Measurements from ENCODE around the gene RNU1-1. TPM values are rescaled to one million over a fixed set of nuclear protein-coding genes. Genes with fewer than 3 reads are reported as not detected.
A peak's percentile ranks its signal among the peaks of the same experiment; 100 is the strongest.
"Not testable (repeated sequence)": the region's sequence is repeated elsewhere in the genome, so short reads cannot be mapped to it uniquely, and the experiment has no call there.

RNU1-1 gene
- total RNA-seq, 5 donors from 2014 or later (not counting 1 experiment from before 2014, with no cell fraction given): 2,148 to 4,743 (median 3,650) TPM

- H3K4me1 Mint-ChIP-seq; CTCF ChIA-PET; H3K36me3 ChIP-seq (ENCODE audit: control insufficient read depth in 2 of 2, extremely low read depth in 1 of 2, insufficient read depth in 1 of 2, low read length in 1 of 2); H3K4me3 ChIP-seq (ENCODE audit: control insufficient read depth in 1 of 2, extremely low read depth in 1 of 2, low read length in 1 of 2); H3K9me3 ChIP-seq; H3K4me3 Mint-ChIP-seq; ATAC-seq (replicated peaks in 1 of 4); H3K27me3 ChIP-seq (replicated peaks in 1 of 2; ENCODE audit: control insufficient read depth in 2 of 2, extremely low read depth in 1 of 2, insufficient read depth in 2 of 2, low read length in 1 of 2); DNase-seq; H3K36me3 Mint-ChIP-seq; H3K27me3 Mint-ChIP-seq; POLR2A ChIA-PET; H3K27ac ChIP-seq (ENCODE audit: low read length); H3K27ac Mint-ChIP-seq; H3K4me1 ChIP-seq (ENCODE audit: control insufficient read depth in 1 of 2, extremely low read depth in 1 of 2, insufficient read depth in 2 of 2, low read length in 2 of 2); H3K9me3 Mint-ChIP-seq: not testable (repeated sequence)
- 87% methylated on average over 9 of the region's 15 CpGs for WGBS (ENCODE audit: insufficient coverage)
These were observed 7.5 kb downstream of the RNU1-1 start for GRCh38 chr1:16506364-16507136.

- H3K36me3 Mint-ChIP-seq: not testable (repeated sequence)
These were observed 8.2 kb downstream of the RNU1-1 start for GRCh38 chr1:16505870-16506269.

GRCh38 chr1:16503494-16503893 lies 10.6 kb downstream of the RNU1-1 start:
- Histone ChIP-seq H3K27ac (ENCODE audit: low read length) (no peak overlapping the region), H3K36me3 (ENCODE audit: control insufficient read depth in 2 of 2, extremely low read depth in 1 of 2, insufficient read depth in 1 of 2, low read length in 1 of 2) (no peaks in the 10 kb centered on the region), H3K4me3 (ENCODE audit: control insufficient read depth in 1 of 2, extremely low read depth in 1 of 2, low read length in 1 of 2) (no peak overlapping the region), H3K4me1 (ENCODE audit: control insufficient read depth in 1 of 2, extremely low read depth in 1 of 2, insufficient read depth in 2 of 2, low read length in 2 of 2) (peaks cover 7 to 17% of the 10 kb centered on the region in 2 experiments), H3K27me3 (replicated peaks in 1 of 2; ENCODE audit: control insufficient read depth in 2 of 2, extremely low read depth in 1 of 2, insufficient read depth in 2 of 2, low read length in 1 of 2) (peaks cover 0 to 7% of the 10 kb centered on the region in 2 experiments), H3K9me3 (no peaks in the 10 kb centered on the region)
- H3K27ac Mint-ChIP-seq: no peak overlapping the region
- WGBS (ENCODE audit: insufficient coverage): no CpG with 5 or more reads among the region's 2 CpGs
- H3K36me3 Mint-ChIP-seq: no peaks in the 10 kb centered on the region
- no peak for ATAC-seq (replicated peaks in 1 of 4)
- DNase-seq: no peak
- POLR2A ChIA-PET: no interaction called here
- peaks cover 6 to 8% (median 7%) of the 10 kb centered on the region in 3 donors for H3K4me1 Mint-ChIP-seq
- CTCF ChIA-PET: no interaction called here
- H3K9me3 Mint-ChIP-seq: no peaks in the 10 kb centered on the region
- no peaks in the 10 kb centered on the region for H3K27me3 Mint-ChIP-seq
- no peak overlapping the region for H3K4me3 Mint-ChIP-seq

More at GRCh38 chr1:16505870-16506269, 8.2 kb downstream of the RNU1-1 start:
- H3K9me3 Mint-ChIP-seq; H3K4me3 ChIP-seq (ENCODE audit: control insufficient read depth in 1 of 2, extremely low read depth in 1 of 2, low read length in 1 of 2); POLR2A ChIA-PET; H3K4me1 Mint-ChIP-seq; H3K36me3 ChIP-seq (ENCODE audit: control insufficient read depth in 2 of 2, extremely low read depth in 1 of 2, insufficient read depth in 1 of 2, low read length in 1 of 2); H3K27me3 ChIP-seq (replicated peaks in 1 of 2; ENCODE audit: control insufficient read depth in 2 of 2, extremely low read depth in 1 of 2, insufficient read depth in 2 of 2, low read length in 1 of 2); H3K4me3 Mint-ChIP-seq; ATAC-seq (replicated peaks in 1 of 4); H3K27ac ChIP-seq (ENCODE audit: low read length); CTCF ChIA-PET; H3K27ac Mint-ChIP-seq; H3K4me1 ChIP-seq (ENCODE audit: control insufficient read depth in 1 of 2, extremely low read depth in 1 of 2, insufficient read depth in 2 of 2, low read length in 2 of 2); H3K27me3 Mint-ChIP-seq; H3K9me3 ChIP-seq; DNase-seq: not testable (repeated sequence)
- 100% methylated on average over 1 of the region's 2 CpGs for WGBS (ENCODE audit: insufficient coverage)

GRCh38 chr1:16501446-16501845 lies 12.6 kb downstream of the RNU1-1 start:
- H3K4me1 ChIP-seq (ENCODE audit: control insufficient read depth in 1 of 2, extremely low read depth in 1 of 2, insufficient read depth in 2 of 2, low read length in 2 of 2): peaks cover 7 to 30% of the 10 kb centered on the region in 2 experiments
- Mint-ChIP-seq H3K4me3 (peak overlapping the region in 2 of 3 donors; percentile 21 to 54), H3K4me1 (peaks cover 14 to 20% (median 20%) of the 10 kb centered on the region in 3 donors)
- H3K27ac Mint-ChIP-seq; H3K36me3 Mint-ChIP-seq; ATAC-seq (replicated peaks in 1 of 4); H3K9me3 Mint-ChIP-seq; CTCF ChIA-PET; DNase-seq; H3K9me3 ChIP-seq; H3K27me3 Mint-ChIP-seq; H3K36me3 ChIP-seq (ENCODE audit: control insufficient read depth in 2 of 2, extremely low read depth in 1 of 2, insufficient read depth in 1 of 2, low read length in 1 of 2); H3K27ac ChIP-seq (ENCODE audit: low read length); H3K4me3 ChIP-seq (ENCODE audit: control insufficient read depth in 1 of 2, extremely low read depth in 1 of 2, low read length in 1 of 2); H3K27me3 ChIP-seq (replicated peaks in 1 of 2; ENCODE audit: control insufficient read depth in 2 of 2, extremely low read depth in 1 of 2, insufficient read depth in 2 of 2, low read length in 1 of 2); POLR2A ChIA-PET: not testable (repeated sequence)
- WGBS (ENCODE audit: insufficient coverage): 78% methylated on average over 5 of the region's 8 CpGs

GRCh38 chr1:16500975-16501374 lies 13.1 kb downstream of the RNU1-1 start:
- ATAC-seq (replicated peaks in 1 of 4); H3K27ac Mint-ChIP-seq; H3K27me3 ChIP-seq (replicated peaks in 1 of 2; ENCODE audit: control insufficient read depth in 2 of 2, extremely low read depth in 1 of 2, insufficient read depth in 2 of 2, low read length in 1 of 2); H3K27ac ChIP-seq (ENCODE audit: low read length); H3K27me3 Mint-ChIP-seq; H3K9me3 ChIP-seq; H3K36me3 Mint-ChIP-seq; H3K9me3 Mint-ChIP-seq; H3K4me3 ChIP-seq (ENCODE audit: control insufficient read depth in 1 of 2, extremely low read depth in 1 of 2, low read length in 1 of 2); CTCF ChIA-PET; DNase-seq; POLR2A ChIA-PET; H3K36me3 ChIP-seq (ENCODE audit: control insufficient read depth in 2 of 2, extremely low read depth in 1 of 2, insufficient read depth in 1 of 2, low read length in 1 of 2): not testable (repeated sequence)
- peaks cover 7 to 30% of the 10 kb centered on the region in 2 experiments for H3K4me1 ChIP-seq (ENCODE audit: control insufficient read depth in 1 of 2, extremely low read depth in 1 of 2, insufficient read depth in 2 of 2, low read length in 2 of 2)
- Mint-ChIP-seq H3K4me1 (peaks cover 14 to 20% (median 20%) of the 10 kb centered on the region in 3 donors), H3K4me3 (peak overlapping the region in 2 of 3 donors; percentile 21 to 54)
- WGBS (ENCODE audit: insufficient coverage): no CpG with 5 or more reads among the region's 5 CpGs

- H3K9me3 Mint-ChIP-seq; DNase-seq; H3K4me3 ChIP-seq (ENCODE audit: control insufficient read depth in 1 of 2, extremely low read depth in 1 of 2, low read length in 1 of 2); H3K27me3 ChIP-seq (replicated peaks in 1 of 2; ENCODE audit: control insufficient read depth in 2 of 2, extremely low read depth in 1 of 2, insufficient read depth in 2 of 2, low read length in 1 of 2); H3K9me3 ChIP-seq; POLR2A ChIA-PET; H3K27ac ChIP-seq (ENCODE audit: low read length); H3K27me3 Mint-ChIP-seq; H3K27ac Mint-ChIP-seq; H3K36me3 Mint-ChIP-seq; ATAC-seq (replicated peaks in 1 of 4); H3K36me3 ChIP-seq (ENCODE audit: control insufficient read depth in 2 of 2, extremely low read depth in 1 of 2, insufficient read depth in 1 of 2, low read length in 1 of 2): not testable (repeated sequence)
- peaks cover 7 to 30% of the 10 kb centered on the region in 2 experiments for H3K4me1 ChIP-seq (ENCODE audit: control insufficient read depth in 1 of 2, extremely low read depth in 1 of 2, insufficient read depth in 2 of 2, low read length in 2 of 2)
- CTCF ChIA-PET: interaction anchor here in 1 of 2 donors (0.6 kb wide), 1 partner anchor 61 kb away, joined by 6 read pairs; no protein-coding TSS in a partner anchor
- Mint-ChIP-seq H3K4me3 (peak overlapping the region; percentile 87 to 94 (median 90)), H3K4me1 (peaks cover 14 to 20% (median 20%) of the 10 kb centered on the region in 3 donors)
- 86% methylated on average over 8 of the region's 11 CpGs for WGBS (ENCODE audit: insufficient coverage)
These were observed 13.6 kb downstream of the RNU1-1 start for GRCh38 chr1:16500466-16500865.
